Kidney (tissue), 14 donors: ENCODE results near the gene SORCS2. TPM values are rescaled to one million over a fixed set of nuclear protein-coding genes. Genes with fewer than 3 reads are reported as not detected.

ENCODE experiments used
- DNase-seq, 5 donors: peaks; one replicate each; pipeline ENCODE4 v3.0.0-alpha.2; 2013 to 2020
- FAIRE-seq: peaks from 2 replicates; lab custom pipeline; 2012; peaks lifted over from hg19 to GRCh38; lab: Jason Lieb, UNC
- H3K27ac ChIP-seq, 2 donors: one replicate each; pipeline ENCODE4 v1.7.0; 2013; ENCODE audit warnings: low read depth in 2 of 2, low read length in 2 of 2, inconsistent platforms in 1 of 2
- H3K27me3 ChIP-seq: one replicate; pipeline ENCODE4 v1.7.1; 2013; ENCODE audit warnings: low read length, inconsistent platforms; ENCODE audit not compliant: control insufficient read depth, insufficient read depth
- H3K36me3 ChIP-seq, 3 donors: one replicate each; pipeline versions ENCODE4 v1.7.0 to v1.7.1; 2013; ENCODE audit warnings: low read length in 3 of 3, control low read depth in 1 of 3, inconsistent platforms in 1 of 3; ENCODE audit not compliant: insufficient read depth in 3 of 3, control insufficient read depth in 2 of 3
- H3K4me1 ChIP-seq, 3 donors: one replicate each; pipeline versions ENCODE4 v1.7.0 to v1.7.1; 2013; ENCODE audit warnings: low read length in 3 of 3, inconsistent platforms in 1 of 3, low read depth in 1 of 3; ENCODE audit not compliant: control insufficient read depth in 2 of 3, insufficient read depth in 2 of 3
- H3K4me3 ChIP-seq, 3 donors: one replicate each; pipeline versions ENCODE4 v1.7.0 to v1.8.1; 2013; ENCODE audit warnings: low read length in 3 of 3, control low read depth in 1 of 3, inconsistent platforms in 1 of 3
- H3K9ac ChIP-seq, 3 donors: one replicate each; pipeline versions ENCODE4 v1.7.0 to v1.7.1; 2013; ENCODE audit warnings: low read length in 3 of 3, control low read depth in 1 of 3, inconsistent platforms in 1 of 3
- H3K9me3 ChIP-seq, 3 donors: one replicate each; pipeline versions ENCODE4 v1.7.0 to v1.7.1; 2013; ENCODE audit warnings: low read length in 3 of 3, control low read depth in 1 of 3, inconsistent platforms in 1 of 3; ENCODE audit not compliant: control insufficient read depth in 2 of 3, insufficient read depth in 1 of 3
- intact Hi-C: fragments of 100-400 bp; cut with DNase I; formaldehyde crosslinking; loops from one replicate; pipeline ENCODE4 v1.11.1; 2022
- polyA plus RNA-seq: library from polyadenylated mRNA; stranded (reverse); fragments of 350-450 nt; fragmentation: Illumina TruSeq; extraction: RNeasy Lipid Tissue Mini Kit (QIAGEN cat#74804); gene quantifications from one replicate; pipeline ENCODE4 v1.2.3, GENCODE V29; 2014; ENCODE audit warnings: low read depth, low replicate concordance; ENCODE audit not compliant: insufficient read depth
- total RNA-seq: library from RNA; stranded (reverse); fragmentation: NEBNext Ultra II Directional; extraction: Animal tissue kit (Norgen Biotek cat#: 25700); gene quantifications from one replicate; pipeline ENCODE4 v1.2.1, GENCODE V29; 2021
- TF ChIP-seq, protein P1 (sequence below): IDR thresholded peaks from 3 replicates; pipeline ENCODE4 v1.5.1; 2012; ENCODE audit warnings: mild to moderate bottlenecking, moderate library complexity, borderline replicate concordance; ENCODE audit not compliant: insufficient read depth; ENCODE audit errors: extremely low read depth
- donor health status: control.
- donor health status: control.
- donor health status: control.
- donor health status: control.
- donor health status: control.
- donor health status: DM: yes; HTN: yes; CAD: no.
- donor health status: Normal renal cell carcinoma (clear cell type).

Gene SORCS2
- total and polyA plus RNA-seq, 2 donors from 2014 or later, result 6.1 to 9.1 TPM

DNA sequence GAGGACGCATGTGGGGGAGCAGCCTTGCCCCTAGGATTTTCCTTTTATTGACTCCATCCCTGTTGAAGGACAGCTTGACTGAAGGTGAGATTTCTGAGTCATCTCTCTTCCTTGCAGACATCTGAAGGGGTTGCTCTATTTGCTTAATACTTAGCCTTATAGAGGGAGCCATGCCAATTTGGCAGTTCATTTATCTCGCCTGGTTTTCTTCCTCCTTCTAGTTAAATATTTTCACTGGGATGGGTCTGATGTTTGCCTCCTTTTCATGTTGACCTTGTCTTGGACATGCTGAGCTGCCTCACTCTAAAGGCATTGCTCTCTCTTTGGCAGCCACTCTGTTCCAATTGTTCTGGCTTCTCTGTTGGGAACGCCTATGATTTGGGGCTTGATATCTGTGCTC is 393.4 kb downstream of the SORCS2 start:
- H3K4me3 ChIP-seq, result no peak overlapping the region

DNA sequence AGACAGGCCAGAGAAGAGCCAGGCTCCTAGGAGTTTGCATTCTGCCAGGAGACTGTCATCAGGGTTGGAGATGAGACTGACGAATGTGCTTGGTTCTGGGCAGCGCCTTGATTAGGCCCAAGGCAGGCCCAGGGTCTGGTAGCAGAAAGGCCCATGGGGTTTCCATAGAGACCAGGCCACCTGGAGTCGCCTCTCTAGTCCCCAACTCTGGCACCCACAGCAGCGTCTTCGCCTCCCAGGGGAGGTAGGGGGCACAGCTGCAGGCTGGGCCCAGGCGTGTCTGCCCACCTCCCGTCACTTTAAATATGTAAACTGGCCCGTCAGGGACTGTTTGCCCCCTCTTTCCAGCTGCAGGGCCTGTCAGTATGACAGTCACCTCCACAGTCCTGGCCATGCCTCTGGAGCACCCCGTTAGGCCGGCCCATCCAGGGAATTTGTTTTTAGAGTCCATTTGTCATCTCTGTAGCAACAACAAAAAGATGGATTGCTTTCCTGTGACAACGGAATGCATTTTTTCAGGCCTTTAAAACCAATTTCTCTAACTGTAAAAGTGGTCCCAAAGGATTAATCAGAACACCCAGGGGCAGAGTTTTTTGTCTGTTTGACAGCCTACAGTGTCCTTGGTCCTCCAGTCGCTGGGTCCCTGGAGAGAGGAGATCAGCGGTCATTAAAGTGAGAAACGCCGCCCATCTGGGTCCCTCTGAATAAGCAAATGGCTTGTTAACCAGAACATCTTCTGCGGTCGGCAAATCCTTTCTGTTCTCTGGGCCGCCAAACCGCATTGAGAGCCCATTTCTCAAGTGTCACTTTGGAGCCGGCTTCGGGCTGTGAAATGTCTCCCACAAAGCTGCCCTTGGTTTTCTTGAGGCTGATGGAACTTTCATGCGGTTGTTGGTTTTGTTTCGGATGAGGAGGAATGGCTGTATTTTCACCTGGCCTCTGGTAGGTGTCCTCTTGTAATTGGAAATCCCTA is 395.4 kb downstream of the SORCS2 start:
- FAIRE-seq (no peak), DNase-seq (no peak)
- no peaks in the 10 kb centered on the region for H3K27me3 ChIP-seq
- TF ChIP-seq, protein P1, sequence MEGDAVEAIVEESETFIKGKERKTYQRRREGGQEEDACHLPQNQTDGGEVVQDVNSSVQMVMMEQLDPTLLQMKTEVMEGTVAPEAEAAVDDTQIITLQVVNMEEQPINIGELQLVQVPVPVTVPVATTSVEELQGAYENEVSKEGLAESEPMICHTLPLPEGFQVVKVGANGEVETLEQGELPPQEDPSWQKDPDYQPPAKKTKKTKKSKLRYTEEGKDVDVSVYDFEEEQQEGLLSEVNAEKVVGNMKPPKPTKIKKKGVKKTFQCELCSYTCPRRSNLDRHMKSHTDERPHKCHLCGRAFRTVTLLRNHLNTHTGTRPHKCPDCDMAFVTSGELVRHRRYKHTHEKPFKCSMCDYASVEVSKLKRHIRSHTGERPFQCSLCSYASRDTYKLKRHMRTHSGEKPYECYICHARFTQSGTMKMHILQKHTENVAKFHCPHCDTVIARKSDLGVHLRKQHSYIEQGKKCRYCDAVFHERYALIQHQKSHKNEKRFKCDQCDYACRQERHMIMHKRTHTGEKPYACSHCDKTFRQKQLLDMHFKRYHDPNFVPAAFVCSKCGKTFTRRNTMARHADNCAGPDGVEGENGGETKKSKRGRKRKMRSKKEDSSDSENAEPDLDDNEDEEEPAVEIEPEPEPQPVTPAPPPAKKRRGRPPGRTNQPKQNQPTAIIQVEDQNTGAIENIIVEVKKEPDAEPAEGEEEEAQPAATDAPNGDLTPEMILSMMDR, result no peak
- H3K36me3 ChIP-seq, result no peaks in the 10 kb centered on the region
- H3K9me3 ChIP-seq, result no peaks in the 10 kb centered on the region
- no peak overlapping the region for H3K27ac ChIP-seq
- intact Hi-C loops, result no loop called here
- H3K4me1 ChIP-seq, result no peaks in the 10 kb centered on the region
- no peak overlapping the region for H3K4me3 ChIP-seq
- H3K9ac ChIP-seq, result no peak overlapping the region

More for the DNA sequence above, 393.4 kb downstream of the SORCS2 start:
- Histone ChIP-seq H3K27ac (no peak overlapping the region), H3K27me3 (no peaks in the 10 kb centered on the region), H3K36me3 (no peaks in the 10 kb centered on the region), H3K9ac (no peak overlapping the region), H3K9me3 (peaks cover 0 to 3% (median 0%) of the 10 kb centered on the region in 3 donors), H3K4me1 (no peaks in the 10 kb centered on the region)
- FAIRE-seq, result no peak
- intact Hi-C loops, result no loop called here
- TF ChIP-seq, protein P1, result no peak
- no peak for DNase-seq

DNA sequence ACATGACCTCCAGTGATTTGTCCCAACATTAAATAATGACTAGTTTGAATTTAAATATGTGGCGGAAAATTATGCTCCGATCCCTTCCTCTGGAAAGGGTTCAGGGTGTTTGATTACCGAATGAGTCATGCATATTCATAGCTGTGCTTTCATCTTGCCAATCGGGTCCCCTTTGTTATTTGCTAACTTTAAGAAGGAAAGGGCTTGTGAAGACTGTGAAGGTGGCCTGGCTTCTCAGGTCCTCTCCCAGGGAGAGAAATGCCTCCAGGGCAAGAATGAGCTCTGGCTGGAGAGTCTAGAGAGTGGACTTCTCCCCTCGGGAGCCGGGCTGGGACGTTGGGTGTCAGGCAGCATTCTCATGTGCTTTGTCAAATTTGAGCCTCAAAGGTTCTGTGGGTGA is 397.9 kb downstream of the SORCS2 start:
- TF ChIP-seq, protein P1, result no peak
- H3K9ac ChIP-seq, result no peak overlapping the region
- no peaks in the 10 kb centered on the region for H3K9me3 ChIP-seq
- intact Hi-C loops, result no loop called here
- no peaks in the 10 kb centered on the region for H3K4me1 ChIP-seq
- no peaks in the 10 kb centered on the region for H3K36me3 ChIP-seq
- no peak for FAIRE-seq
- no peak for DNase-seq
- H3K4me3 ChIP-seq, result no peak overlapping the region
- H3K27ac ChIP-seq, result no peak overlapping the region
- H3K27me3 ChIP-seq, result no peaks in the 10 kb centered on the region
